8988T (cell line): ENCODE data around the gene WWOX.

Experiments used
- DNase-seq: peaks from one replicate; pipeline ENCODE4 v3.0.0; 2011

Gene WWOX

GRCh38 chr16:78106686-78107085 is 7.2 kb downstream of the WWOX start:
- DNase-seq, result no peak

GRCh38 chr16:78108451-78108850 is 9.0 kb downstream of the WWOX start:
- DNase-seq, result no peak

- no peak for DNase-seq
Observed at GRCh38 chr16:78113258-78113657, 13.8 kb downstream of the WWOX start.

- DNase-seq, result no peak
Observed at GRCh38 chr16:78115659-78116058, 16.2 kb downstream of the WWOX start.

- DNase-seq, result no peak
Observed at GRCh38 chr16:78116946-78117345, 17.5 kb downstream of the WWOX start.

GRCh38 chr16:78117391-78117790 is 17.9 kb downstream of the WWOX start:
- DNase-seq, result no peak

GRCh38 chr16:78118469-78119025 is 19.1 kb downstream of the WWOX start:
- no peak for DNase-seq

GRCh38 chr16:78122774-78123315 is 23.4 kb downstream of the WWOX start:
- no peak for DNase-seq

GRCh38 chr16:78125112-78125844 is 25.8 kb downstream of the WWOX start:
- DNase-seq, result no peak

- no peak for DNase-seq
Observed at GRCh38 chr16:78126662-78127061, 27.2 kb downstream of the WWOX start.

GRCh38 chr16:78127130-78127529 is 27.7 kb downstream of the WWOX start:
- no peak for DNase-seq

- no peak for DNase-seq
Observed at GRCh38 chr16:78128913-78129312, 29.5 kb downstream of the WWOX start.

- no peak for DNase-seq
Observed at GRCh38 chr16:78129349-78129748, 29.9 kb downstream of the WWOX start.

- DNase-seq, result no peak
Observed at GRCh38 chr16:78130083-78130608, 30.7 kb downstream of the WWOX start.

GRCh38 chr16:78130950-78131349 is 31.5 kb downstream of the WWOX start:
- no peak for DNase-seq

GRCh38 chr16:78133919-78134318 is 34.5 kb downstream of the WWOX start:
- no peak for DNase-seq

- no peak for DNase-seq
Observed at GRCh38 chr16:78134944-78135619, 35.6 kb downstream of the WWOX start.

GRCh38 chr16:78137179-78137578 is 37.7 kb downstream of the WWOX start:
- no peak for DNase-seq

GRCh38 chr16:78137782-78138616 is 38.5 kb downstream of the WWOX start:
- no peak for DNase-seq

GRCh38 chr16:78140818-78141466 is 41.5 kb downstream of the WWOX start:
- DNase-seq, result no peak

- DNase-seq, result no peak
Observed at GRCh38 chr16:78142788-78143187, 43.3 kb downstream of the WWOX start.

- no peak for DNase-seq
Observed at GRCh38 chr16:78146807-78147206, 47.4 kb downstream of the WWOX start.
